Activated naive CD4-positive, alpha-beta T cell treated with anti-CD3 and anti-CD28 coated beads, Interleukin-2, amount 50 U/mL, for 16 hours (primary cell): ENCODE results near the gene AASS.
"Not testable (repeated sequence)": the region's sequence is repeated elsewhere in the genome, so short reads cannot be mapped to it uniquely, and the experiment has no call there.

ENCODE experiments used
- DNase-seq: peaks from one replicate; pipeline ENCODE4 v3.0.0-alpha.2; 2020

The AASS gene

GRCh38 chr7:122143751-122144711, at the start of gene AASS:
Gene AASS (minus strand): TSS chr7:122144249. CDS start chr7:122133726, 10,523 bp downstream.
- DNase-seq = peak; percentile 73

- DNase-seq = no peak
Observed at GRCh38 chr7:122188785-122189184, 44.7 kb upstream of the AASS start.

- no peak for DNase-seq
Observed at GRCh38 chr7:122183106-122183505, 39.1 kb upstream of the AASS start.

DNA sequence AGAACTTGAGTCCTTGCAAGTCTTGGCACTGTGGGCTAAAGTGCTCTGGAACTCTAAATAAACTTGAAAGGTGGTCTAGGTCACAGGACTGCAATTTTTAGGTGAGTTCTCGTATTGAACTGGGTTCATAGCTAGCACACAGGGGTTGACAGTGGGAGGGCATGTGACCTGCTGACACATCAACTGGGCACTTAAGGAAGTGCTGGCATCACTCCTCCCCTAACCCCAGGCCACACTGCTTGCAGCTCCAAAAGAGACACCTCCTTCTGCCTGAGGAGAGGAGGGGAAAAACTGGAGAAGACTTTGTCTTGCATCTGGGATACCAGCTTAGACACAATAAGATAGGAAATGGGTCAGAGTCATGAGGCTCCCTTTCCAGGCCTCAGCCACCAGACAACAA, 38.0 kb upstream of the AASS start:
- no peak for DNase-seq

DNA sequence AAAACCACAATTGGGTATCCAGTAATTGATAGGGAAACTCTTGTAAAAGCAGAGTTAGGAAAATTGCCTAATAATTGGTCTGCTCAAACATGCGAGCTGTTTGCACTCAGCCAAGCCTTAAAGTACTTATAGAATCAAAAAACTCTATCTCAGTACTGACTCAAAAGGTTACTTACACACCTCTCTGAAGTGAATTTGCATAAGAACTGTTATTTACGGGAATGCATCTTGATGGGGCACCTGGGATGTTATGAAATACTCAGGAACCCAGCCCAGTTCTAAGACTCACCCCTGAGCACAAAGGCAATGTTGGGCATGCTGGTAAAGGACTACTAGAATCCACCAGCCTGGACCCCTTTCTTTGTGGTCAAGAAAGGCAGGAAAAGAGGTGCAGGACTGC, 28.1 kb upstream of the AASS start:
- not testable (repeated sequence) for DNase-seq

DNA sequence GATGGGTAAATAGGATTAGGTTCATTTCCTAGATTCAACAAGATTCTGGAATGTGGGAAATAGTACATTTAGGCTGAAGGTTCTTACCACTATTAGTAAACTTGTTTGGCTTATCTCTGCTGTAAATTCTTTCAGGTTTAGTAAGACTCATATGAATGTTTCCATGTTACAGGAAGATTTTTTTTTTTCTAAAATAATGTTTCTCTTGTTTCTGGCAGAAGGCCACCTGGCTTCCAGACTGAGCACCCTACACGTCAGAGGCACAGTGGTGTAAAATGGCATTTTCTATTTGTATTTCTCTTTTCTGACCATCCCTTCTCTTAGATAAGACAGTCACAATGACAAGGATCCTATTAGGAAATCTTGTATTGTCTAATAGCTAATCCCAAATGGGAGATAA, 22.7 kb upstream of the AASS start:
- no peak for DNase-seq

- DNase-seq = no peak
Observed at GRCh38 chr7:122166275-122166674, 22.2 kb upstream of the AASS start.

- DNase-seq = no peak
Observed at GRCh38 chr7:122161628-122162027, 17.6 kb upstream of the AASS start.

DNA sequence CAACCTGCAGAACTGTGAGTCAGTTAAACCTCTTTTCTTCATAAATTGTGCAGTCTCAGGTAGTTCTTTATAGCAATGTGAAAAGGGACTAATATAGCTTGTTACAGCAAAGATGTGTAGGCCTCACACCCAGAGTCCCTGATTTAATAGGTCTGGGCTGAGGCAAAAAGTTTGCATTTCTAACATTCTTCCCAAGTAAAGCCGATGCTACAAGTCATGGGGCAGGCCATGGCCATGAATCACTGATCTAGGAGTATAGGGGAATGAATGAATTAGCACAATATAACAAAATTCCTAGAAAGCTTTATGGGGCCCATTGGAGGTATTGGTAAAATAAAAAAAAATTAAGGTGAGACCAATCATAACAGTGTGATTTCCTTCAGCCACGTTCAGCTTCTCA, 11.5 kb upstream of the AASS start:
- DNase-seq = no peak

DNA sequence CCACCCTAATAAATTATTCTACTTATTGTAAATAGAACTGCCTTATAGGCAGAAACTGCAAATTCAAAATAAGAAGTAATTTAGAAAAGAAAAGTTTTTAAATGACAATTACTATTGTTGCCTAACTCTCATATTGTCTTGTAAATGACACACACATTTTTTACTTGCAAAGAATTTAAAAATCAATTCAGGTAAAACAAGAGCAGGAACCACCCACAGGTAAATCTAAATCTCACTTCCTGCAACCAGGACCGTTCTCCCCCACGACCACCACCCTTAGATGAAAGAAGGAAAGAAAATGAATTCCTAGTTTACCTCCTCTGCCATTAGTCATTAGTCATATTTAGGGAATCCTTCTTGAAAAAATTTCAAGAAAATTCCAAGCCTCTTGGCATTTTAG, 4.8 kb upstream of the AASS start:
- no peak for DNase-seq

DNA sequence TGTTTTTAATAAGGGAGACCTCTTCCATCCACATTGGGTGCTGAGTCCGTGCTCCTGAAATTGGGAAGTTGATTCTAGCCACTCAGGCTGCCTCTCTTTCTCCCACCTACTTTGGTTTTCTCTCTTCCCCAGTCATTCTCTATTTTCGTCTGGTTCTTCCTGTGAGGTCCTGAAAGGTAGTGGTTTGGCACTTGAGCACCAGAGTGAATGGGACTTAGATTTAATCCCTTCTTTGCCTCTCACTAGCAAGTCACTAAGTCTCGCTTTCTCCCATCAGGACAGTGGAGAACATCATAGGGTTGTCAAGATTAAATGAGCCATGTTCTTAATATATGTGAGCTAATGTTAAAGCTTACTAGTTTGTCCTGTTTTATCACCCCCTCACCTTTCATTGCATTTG, 4.0 kb upstream of the AASS start:
- DNase-seq = no peak

DNA sequence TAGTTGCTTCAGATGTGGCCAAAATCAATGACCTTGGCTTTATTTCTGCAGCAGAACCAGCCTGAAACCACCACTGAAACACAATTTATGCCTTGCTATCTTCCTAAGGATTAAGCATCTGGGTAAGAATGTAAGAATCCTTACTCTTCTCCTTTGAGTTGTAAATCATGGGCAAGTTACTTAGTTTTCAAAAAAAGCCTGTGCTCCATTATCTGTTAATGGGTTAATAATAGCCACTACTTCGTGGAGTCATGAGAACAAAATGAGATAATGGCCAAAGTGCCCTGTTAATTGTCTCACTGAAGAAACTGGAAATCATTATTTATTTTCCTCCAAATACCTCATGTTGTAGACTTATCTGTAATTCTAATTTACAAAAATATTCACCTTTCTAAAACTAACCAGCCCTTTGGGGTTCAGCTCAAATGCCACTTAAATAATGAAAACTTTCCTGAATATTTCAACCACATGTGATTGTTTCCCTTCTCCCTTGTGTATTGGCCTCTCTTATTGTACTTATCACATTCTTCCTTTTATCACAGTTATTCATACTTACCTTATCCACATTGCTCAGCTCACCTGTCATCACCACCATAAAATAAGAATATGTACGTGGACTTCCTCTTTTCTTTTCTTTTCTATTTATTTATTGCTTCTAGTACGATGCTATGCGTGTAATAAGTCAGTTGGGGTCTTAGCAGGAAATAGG, 2.0 kb upstream of the AASS start:
- DNase-seq = no peak

DNA sequence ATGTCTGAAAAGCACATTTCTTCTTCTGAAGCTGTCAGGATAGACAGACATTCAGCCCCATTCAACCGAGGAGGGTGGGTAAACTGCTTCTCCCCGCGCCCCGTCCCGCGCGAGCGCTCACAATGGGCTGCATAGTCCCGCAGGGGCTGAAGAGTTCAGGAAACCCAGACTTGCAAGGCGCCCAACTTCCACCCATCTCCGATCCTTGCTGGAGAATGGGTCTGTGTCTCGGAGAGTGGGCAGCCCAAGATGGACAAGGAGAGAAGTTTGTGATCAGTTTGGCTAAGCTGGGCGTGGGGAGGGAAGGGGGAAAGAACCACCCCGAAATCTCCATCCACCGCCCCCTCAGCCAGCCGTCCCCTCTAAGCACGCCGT, 686 bp downstream of the AASS start:
- no peak for DNase-seq

GRCh38 chr7:122140918-122141317, 3.1 kb downstream of the AASS start:
- no peak for DNase-seq

- DNase-seq = no peak
Observed at GRCh38 chr7:122137251-122138077, 6.6 kb downstream of the AASS start.

DNA sequence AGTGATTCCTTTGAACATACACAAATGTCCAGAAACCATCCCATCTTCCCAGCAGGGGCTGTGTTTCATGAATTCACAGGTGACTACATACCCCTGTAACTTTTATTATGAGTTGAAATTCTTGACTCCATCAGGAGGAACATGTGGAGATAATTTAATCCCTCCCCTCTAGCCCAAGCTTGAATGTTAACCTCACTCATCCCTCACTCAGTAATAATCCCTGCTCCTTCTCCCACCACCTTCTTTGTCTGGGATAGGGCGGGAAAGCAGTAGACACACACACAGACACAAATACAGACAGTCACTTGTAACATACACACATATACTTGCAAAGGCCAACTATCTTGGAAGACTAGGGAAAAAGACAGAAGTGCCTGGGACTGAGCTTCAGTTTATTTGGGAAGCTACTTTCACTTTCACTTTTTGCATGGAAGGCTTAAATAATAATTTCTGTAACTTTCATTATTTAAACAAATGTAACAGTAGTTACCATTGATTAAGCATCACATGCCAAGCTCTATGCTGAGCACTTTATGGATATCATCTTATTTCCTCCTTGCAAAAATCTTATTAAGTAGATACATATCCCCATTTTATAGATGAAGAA, 7.3 kb downstream of the AASS start:
- no peak for DNase-seq

GRCh38 chr7:122136078-122136477, 8.0 kb downstream of the AASS start:
- DNase-seq = no peak

GRCh38 chr7:122135275-122135674, 8.8 kb downstream of the AASS start:
- no peak for DNase-seq

DNA sequence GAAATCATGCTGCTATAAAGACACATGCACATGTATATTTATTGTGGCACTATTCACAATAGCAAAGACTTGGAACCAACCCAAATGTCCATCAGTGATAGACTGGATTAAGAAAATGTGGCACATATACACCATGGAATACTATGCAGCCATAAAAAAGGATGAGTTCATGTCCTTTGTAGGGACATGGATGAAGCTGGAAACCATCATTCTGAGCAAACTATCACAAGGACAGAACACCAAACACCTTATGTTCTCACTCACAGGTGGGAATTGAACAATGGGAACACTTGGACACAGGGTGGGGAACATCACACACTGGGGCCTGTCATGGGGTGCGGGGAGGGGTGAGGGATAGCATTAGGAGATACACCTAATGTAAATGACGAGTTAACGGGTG, 9.3 kb downstream of the AASS start:
- not testable (repeated sequence) for DNase-seq

DNA sequence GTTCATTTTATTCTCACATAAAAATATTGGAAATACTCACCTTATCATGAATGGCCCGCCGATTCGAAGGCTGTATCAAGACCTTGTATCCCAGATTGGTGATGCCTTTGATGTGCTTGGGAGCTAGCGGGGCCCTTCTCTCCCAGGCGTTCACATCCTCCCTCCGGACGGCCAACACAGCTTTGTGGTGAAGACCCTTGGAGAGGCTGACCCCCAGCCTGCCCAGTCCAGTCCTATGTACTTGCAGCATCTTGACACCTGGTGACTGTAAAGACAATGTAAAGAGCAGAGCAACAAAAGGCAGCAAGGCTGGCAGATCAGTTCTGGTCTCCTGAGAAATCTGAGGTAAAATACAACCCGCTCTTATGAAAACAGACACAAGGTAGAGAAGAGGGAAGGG, 10.6 kb downstream of the AASS start:
- no peak for DNase-seq

DNA sequence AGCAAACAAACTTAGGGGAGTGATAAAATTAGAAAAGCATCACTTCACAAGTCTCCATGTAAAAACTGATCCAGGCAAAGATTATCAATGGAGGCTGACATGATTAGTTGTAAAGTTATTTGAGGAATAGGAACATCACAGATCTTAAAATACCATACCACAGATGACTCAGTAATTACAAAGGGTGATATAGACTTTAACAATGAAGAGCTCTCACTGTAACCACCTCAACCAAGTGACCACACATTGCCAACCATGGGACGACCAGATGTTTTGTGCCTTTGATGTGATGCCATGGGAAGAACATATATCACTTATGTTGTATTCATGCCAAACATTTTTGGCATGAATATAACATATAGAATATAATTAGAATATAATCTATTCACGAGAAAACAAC, 11.7 kb downstream of the AASS start:
- no peak for DNase-seq

DNA sequence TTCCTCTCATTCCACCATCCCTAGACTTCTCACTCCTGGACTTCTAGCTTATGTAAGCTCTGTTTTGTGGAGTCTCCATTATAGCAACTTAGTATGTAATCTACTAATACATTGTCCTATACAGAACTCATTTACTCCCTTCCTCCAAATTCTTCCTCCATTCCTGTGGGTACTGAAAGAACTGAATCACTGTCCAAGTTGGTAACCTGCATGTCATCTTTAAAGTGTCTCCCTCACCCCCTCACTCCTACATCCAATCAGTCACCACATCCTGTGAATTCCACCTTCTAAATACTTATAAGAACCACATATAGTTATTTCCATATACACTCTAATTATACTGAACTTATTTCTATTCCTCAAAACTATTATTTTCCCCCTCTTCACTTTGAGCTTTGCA, 20.3 kb downstream of the AASS start:
- DNase-seq = no peak

GRCh38 chr7:122118757-122119156, 25.3 kb downstream of the AASS start:
- no peak for DNase-seq
